Neural cell (in vitro differentiated cells): ENCODE measurements around the gene CYP4Z1. TPM values are rescaled to one million over a fixed set of nuclear protein-coding genes. Genes with fewer than 3 reads are reported as not detected.
"Not testable (repeated sequence)": the region's sequence is repeated elsewhere in the genome, so short reads cannot be mapped to it uniquely, and the experiment has no call there.

ENCODE experiments used
- H2AFZ ChIP-seq: fragments of 200-600, 300-800 bp; sonication (generic), shearing (Covaris generic); 2 replicates; pipeline ENCODE4 v1.6.0; 2014; ENCODE audit warnings: low read depth, mild to moderate bottlenecking, antibody characterized with exemption, low read length, moderate library complexity
- H3F3A ChIP-seq: fragments of 200-600 bp; shearing (Covaris generic); 2 replicates; pipeline ENCODE4 v1.6.1; 2016; ENCODE audit warnings: mild to moderate bottlenecking, moderate library complexity, mixed read lengths, antibody characterized with exemption, low read length; ENCODE audit not compliant: insufficient read depth, poor library complexity, severe bottlenecking
- H3K27ac ChIP-seq: fragments of 200-600, 300-800 bp; sonication (generic), shearing (Covaris generic); 2 replicates; pipeline ENCODE4 v1.5.1; 2014; ENCODE audit warnings: mild to moderate bottlenecking, low read length, moderate library complexity
- H3K27me3 ChIP-seq: fragments of 300-800, 200-600 bp; sonication (generic), shearing (Covaris generic); 2 replicates; pipeline ENCODE4 v1.6.0; 2014; ENCODE audit warnings: mild to moderate bottlenecking, low read depth, low read length, moderate library complexity; ENCODE audit not compliant: insufficient read depth
- H3K36me3 ChIP-seq: fragments of 300-800, 200-600 bp; sonication (generic), shearing (Covaris generic); 2 replicates; pipeline ENCODE4 v1.5.1; 2014; ENCODE audit warnings: mild to moderate bottlenecking, antibody characterized with exemption, low read length, moderate library complexity; ENCODE audit not compliant: insufficient read depth
- H3K4me2 ChIP-seq: fragments of 300-800, 200-600 bp; sonication (generic), shearing (Covaris generic); 2 replicates; pipeline ENCODE4 v1.6.0; 2014; ENCODE audit warnings: mild to moderate bottlenecking, low read length
- H3K4me3 ChIP-seq: fragments of 300-800, 200-600 bp; sonication (generic), shearing (Covaris generic); 2 replicates; pipeline ENCODE4 v1.5.1; 2014; ENCODE audit warnings: mild to moderate bottlenecking, low read length, moderate library complexity
- H3K79me2 ChIP-seq: fragments of 200-600 bp; shearing (Covaris generic); replicated peaks from 2 replicates; pipeline ENCODE4 v1.6.0; 2014; ENCODE audit warnings: mild to moderate bottlenecking, low read length, moderate library complexity; ENCODE audit not compliant: insufficient read depth
- H3K9ac ChIP-seq: fragments of 300-800, 200-600 bp; sonication (generic), shearing (Covaris generic); 2 replicates; pipeline ENCODE4 v1.6.1; 2016; ENCODE audit warnings: mild to moderate bottlenecking, low read length, mixed read lengths
- H3K9me2 ChIP-seq: fragments of 200-600 bp; shearing (Covaris generic); 2 replicates; pipeline ENCODE4 v1.6.1; 2016; ENCODE audit warnings: mild to moderate bottlenecking, low read length, mixed read lengths; ENCODE audit not compliant: insufficient read depth
- H3K9me3 ChIP-seq: fragments of 200-600, 300-800 bp; sonication (generic), shearing (Covaris generic); 2 replicates; pipeline ENCODE4 v1.6.1; 2016; ENCODE audit warnings: mild to moderate bottlenecking, mixed run types, low read length, moderate library complexity, mixed read lengths
- H4K20me1 ChIP-seq: fragments of 200-600 bp; shearing (Covaris generic); 2 replicates; pipeline ENCODE4 v1.6.1; 2016; ENCODE audit warnings: mild to moderate bottlenecking, mixed run types; ENCODE audit not compliant: insufficient read depth
- CTCF ChIP-seq: fragments of 450-650 bp; IDR thresholded peaks from 2 replicates; pipeline ENCODE4 v1.5.1; 2014; ENCODE audit warnings: antibody characterized with exemption, mild to moderate bottlenecking, moderate library complexity; ENCODE audit not compliant: poor library complexity, severe bottlenecking
- EP300 ChIP-seq: fragments of 450-650 bp; conservative IDR thresholded peaks from 2 replicates; pipeline ENCODE4 v1.6.1; 2014; ENCODE audit warnings: antibody characterized with exemption, mild to moderate bottlenecking, moderate library complexity; ENCODE audit not compliant: poor library complexity, severe bottlenecking
- EZH2 ChIP-seq: fragments of 200-600, 300-800 bp; shearing (Covaris generic), sonication (generic); IDR thresholded peaks from 2 replicates; pipeline ENCODE4 v1.6.1; 2014; ENCODE audit warnings: antibody characterized with exemption, low read length, borderline replicate concordance, mild to moderate bottlenecking; ENCODE audit not compliant: insufficient read depth, poor library complexity, severe bottlenecking
- POLR2AphosphoS5 ChIP-seq: IDR thresholded peaks from 2 replicates; pipeline ENCODE4 v1.6.1; 2012
- RAD21 ChIP-seq: fragments of 450-650 bp; conservative IDR thresholded peaks from 2 replicates; pipeline ENCODE4 v1.6.1; 2014; ENCODE audit warnings: antibody characterized with exemption, mild to moderate bottlenecking, moderate library complexity
- REST ChIP-seq: IDR thresholded peaks from 2 replicates; pipeline ENCODE4 v1.6.1; 2012; ENCODE audit warnings: borderline replicate concordance
- SMC3 ChIP-seq: fragments of 450-650 bp; conservative IDR thresholded peaks from 2 replicates; pipeline ENCODE4 v1.6.1; 2014; ENCODE audit warnings: antibody characterized with exemption, mild to moderate bottlenecking, moderate library complexity; ENCODE audit not compliant: poor library complexity
- TAF1 ChIP-seq: IDR thresholded peaks from 2 replicates; pipeline ENCODE4 v1.6.1; 2012; ENCODE audit warnings: low read depth
- polyA plus RNA-seq: library from polyadenylated mRNA; depleted of rRNA; stranded (reverse); fragments of >200 nt; gene quantifications from 2 replicates; pipeline ENCODE4 v1.2.3, GENCODE V29; 2014

The CYP4Z1 gene
- polyA plus RNA-seq, 1 donor from 2014 or later: 0.51 TPM

GRCh38 chr1:47106792-47107191 lies 39.8 kb downstream of the CYP4Z1 start:
- Histone ChIP-seq H3K27ac (no peak overlapping the region), H3K9ac (no peak overlapping the region), H4K20me1 (no peaks in the 10 kb centered on the region), H3K27me3 (no peaks in the 10 kb centered on the region), H3K9me3 (no peaks in the 10 kb centered on the region), H3K9me2 (no peaks in the 10 kb centered on the region), H3K4me2 (no peak overlapping the region), H3F3A (no peaks in the 10 kb centered on the region), H3K4me3 (no peak overlapping the region), H3K79me2 (no peaks in the 10 kb centered on the region), H3K36me3 (no peaks in the 10 kb centered on the region), H2AFZ (no peak overlapping the region)
- TF ChIP-seq POLR2AphosphoS5 (no peak), EP300 (no peak), RAD21 (no peak), REST (no peak), SMC3 (no peak)

- not testable (repeated sequence) for H3K79me2 ChIP-seq, H3K4me3 ChIP-seq, H3K36me3 ChIP-seq, H3K27ac ChIP-seq, H3K9me3 ChIP-seq, H4K20me1 ChIP-seq, H3K4me2 ChIP-seq, H3K9ac ChIP-seq, H3F3A ChIP-seq, H2AFZ ChIP-seq, H3K9me2 ChIP-seq, H3K27me3 ChIP-seq
Measured at GRCh38 chr1:47107851-47108574, 41.0 kb downstream of the CYP4Z1 start.

- H3K27me3 ChIP-seq, H3K9me2 ChIP-seq, H3K36me3 ChIP-seq, H3K4me3 ChIP-seq, H3K4me2 ChIP-seq, H3F3A ChIP-seq, H3K9me3 ChIP-seq, H3K79me2 ChIP-seq, H4K20me1 ChIP-seq, H3K27ac ChIP-seq, H3K9ac ChIP-seq, H2AFZ ChIP-seq: not testable (repeated sequence)
Measured at GRCh38 chr1:47109482-47109881, 42.5 kb downstream of the CYP4Z1 start.

- Histone ChIP-seq H3K27ac (no peak overlapping the region), H3K27me3 (no peaks in the 10 kb centered on the region), H3K79me2 (no peaks in the 10 kb centered on the region), H3K4me3 (no peak overlapping the region), H3K9ac (no peak overlapping the region), H4K20me1 (no peaks in the 10 kb centered on the region), H3F3A (no peaks in the 10 kb centered on the region), H3K9me2 (no peaks in the 10 kb centered on the region), H2AFZ (no peak overlapping the region), H3K4me2 (no peak overlapping the region), H3K9me3 (no peaks in the 10 kb centered on the region), H3K36me3 (no peaks in the 10 kb centered on the region)
- TF ChIP-seq EP300 (no peak), TAF1 (no peak), POLR2AphosphoS5 (no peak), CTCF (no peak), EZH2 (no peak)
Measured at GRCh38 chr1:47113178-47113577, 46.1 kb downstream of the CYP4Z1 start.

- H3K4me3 ChIP-seq, H2AFZ ChIP-seq, H3K79me2 ChIP-seq, H3K4me2 ChIP-seq, H3K27me3 ChIP-seq, H3K9ac ChIP-seq, H3K27ac ChIP-seq, H3K9me2 ChIP-seq, H3K36me3 ChIP-seq, H3K9me3 ChIP-seq, H4K20me1 ChIP-seq, H3F3A ChIP-seq: not testable (repeated sequence)
Measured at GRCh38 chr1:47121039-47121438, 54.0 kb downstream of the CYP4Z1 start.
